Naive thymus-derived CD8-positive, alpha-beta T cell (primary cell): Measurements from ENCODE around the gene RGS13. TPM values are rescaled to one million over a fixed set of nuclear protein-coding genes. Genes with fewer than 3 reads are reported as not detected.

ENCODE experiments used
- ATAC-seq, 2 donors: fragments of 150-1000 bp; cut with Tn5 transposase in 1 of 2; sonication (Bioruptor Pico), chemical (Tn5 transposase) in 1 of 2; 1 replicate in 1 of 2; 2 replicates in 1 of 2; pipeline ENCODE4 v1.10.0; 2021; ENCODE audit warnings: mild to moderate bottlenecking in 2 of 2, moderate library complexity in 2 of 2
- POLR2A ChIA-PET: fragments of 350-600 bp; sonication (Branson Sonifier 250); formaldehyde crosslinking; loops from one replicate; lab custom pipeline; 2021; ENCODE audit warnings: antibody characterized with exemption; lab: Charles Lee
- DNase-seq, 10 donors: peaks; one replicate each; pipeline versions ENCODE4 v3.0.0 to v3.0.0-alpha.2; 2020 to 2022
- H3K27ac Mint-ChIP-seq, 10 donors: one replicate each; pipeline ENCODE4 v1.8.0; 2020 to 2022; ENCODE audit warnings: mild to moderate bottlenecking in 10 of 10, mixed read lengths in 10 of 10, moderate library complexity in 4 of 10, inconsistent platforms in 1 of 10
- H3K27me3 Mint-ChIP-seq, 5 donors: one replicate each; pipeline ENCODE4 v1.8.0; 2021 to 2022; ENCODE audit warnings: mixed read lengths in 5 of 5
- H3K36me3 Mint-ChIP-seq, 3 donors: one replicate each; pipeline ENCODE4 v1.8.0; 2020 to 2022; ENCODE audit warnings: mixed read lengths in 3 of 3, mild to moderate bottlenecking in 2 of 3, inconsistent platforms in 1 of 3
- H3K4me1 Mint-ChIP-seq, 4 donors: one replicate each; pipeline ENCODE4 v1.8.0; 2021 to 2022; ENCODE audit warnings: mixed read lengths in 4 of 4
- H3K4me3 Mint-ChIP-seq, 10 donors: one replicate each; pipeline ENCODE4 v1.8.0; 2020 to 2022; ENCODE audit warnings: mild to moderate bottlenecking in 10 of 10, mixed read lengths in 10 of 10, moderate library complexity in 6 of 10, inconsistent platforms in 1 of 10
- H3K9me3 Mint-ChIP-seq, 9 donors: one replicate each; pipeline ENCODE4 v1.8.0; 2020 to 2022; ENCODE audit warnings: mixed read lengths in 9 of 9, mild to moderate bottlenecking in 3 of 9, inconsistent platforms in 1 of 9, moderate library complexity in 1 of 9
- polyA plus RNA-seq, 3 donors: library from polyadenylated mRNA; unstranded; fragments of 300-500 nt; fragmentation: Illumina TruSeq; gene quantifications; one replicate each; pipeline ENCODE4 v1.2.3, GENCODE V29; 2021
- total RNA-seq, 8 experiments: library from RNA in 2 of 8; stranded (reverse) in 2 of 8; gene quantifications; one replicate each; pipeline ENCODE4 v1.2.3 and lab custom pipeline; 2021 to 2026

The RGS13 gene
- total RNA-seq (not detected), polyA plus RNA-seq (not detected), total RNA-seq (lab: John Stamatoyannopoulos, UW) (0 to 0.29 (median 0.03) reads per million in 6 experiments)

GRCh38 chr1:192635939-192636338, at the start of gene RGS13:
RGS13 (plus strand) TSS chr1:192636147; CDS start chr1:192644335, 8,188 bp downstream.
- H3K36me3 Mint-ChIP-seq: no peaks in the 10 kb centered on the region
- DNase-seq: no peak
- ATAC-seq: no peak
- H3K4me1 Mint-ChIP-seq: peaks cover 0 to 6% (median 0%) of the 10 kb centered on the region in 4 donors
- POLR2A ChIA-PET: no interaction called here
- H3K27me3 Mint-ChIP-seq: peaks cover 0 to 14% (median 2%) of the 10 kb centered on the region in 5 donors
- H3K27ac Mint-ChIP-seq: no peak within 1 kb of the TSS
- no peak within 1 kb of the TSS for H3K4me3 Mint-ChIP-seq
- H3K9me3 Mint-ChIP-seq: no peaks in the 10 kb centered on the region

- peaks cover 0 to 11% (median 6%) of the 10 kb centered on the region in 5 donors for H3K27me3 Mint-ChIP-seq
- no peak for DNase-seq
- H3K4me3 Mint-ChIP-seq: no peak overlapping the region
- no peaks in the 10 kb centered on the region for H3K36me3 Mint-ChIP-seq
- no peaks in the 10 kb centered on the region for H3K4me1 Mint-ChIP-seq
- no peak for ATAC-seq
- H3K27ac Mint-ChIP-seq: no peak overlapping the region
- POLR2A ChIA-PET: no interaction called here
- H3K9me3 Mint-ChIP-seq: no peaks in the 10 kb centered on the region
Observed at GRCh38 chr1:192587386-192588266, 48.3 kb upstream of the RGS13 start.

DNA sequence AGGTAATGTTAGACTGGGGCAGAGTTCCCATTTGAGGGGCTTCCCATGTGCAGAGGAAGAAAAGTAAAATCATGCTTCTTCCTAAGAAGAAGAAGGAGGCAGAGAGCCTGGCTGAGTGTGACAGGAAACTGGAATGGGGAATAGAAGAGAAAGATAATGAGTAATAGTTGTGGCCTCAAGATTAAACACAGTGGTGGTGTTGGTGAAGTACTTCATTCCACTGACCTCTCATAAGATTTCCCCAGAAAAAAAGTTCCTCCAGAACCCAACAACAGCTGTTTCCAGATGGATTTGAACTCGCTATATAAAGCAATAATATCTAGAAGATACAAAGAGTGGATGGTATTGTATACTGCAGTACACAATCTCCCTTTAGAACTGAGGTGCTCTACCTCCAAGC, 47.4 kb upstream of the RGS13 start:
- POLR2A ChIA-PET: no interaction called here
- H3K4me1 Mint-ChIP-seq: no peaks in the 10 kb centered on the region
- no peaks in the 10 kb centered on the region for H3K36me3 Mint-ChIP-seq
- H3K27me3 Mint-ChIP-seq: peaks cover 0 to 11% (median 6%) of the 10 kb centered on the region in 5 donors
- H3K4me3 Mint-ChIP-seq: no peak overlapping the region
- no peak for ATAC-seq
- H3K9me3 Mint-ChIP-seq: no peaks in the 10 kb centered on the region
- H3K27ac Mint-ChIP-seq: no peak overlapping the region
- no peak for DNase-seq

DNA sequence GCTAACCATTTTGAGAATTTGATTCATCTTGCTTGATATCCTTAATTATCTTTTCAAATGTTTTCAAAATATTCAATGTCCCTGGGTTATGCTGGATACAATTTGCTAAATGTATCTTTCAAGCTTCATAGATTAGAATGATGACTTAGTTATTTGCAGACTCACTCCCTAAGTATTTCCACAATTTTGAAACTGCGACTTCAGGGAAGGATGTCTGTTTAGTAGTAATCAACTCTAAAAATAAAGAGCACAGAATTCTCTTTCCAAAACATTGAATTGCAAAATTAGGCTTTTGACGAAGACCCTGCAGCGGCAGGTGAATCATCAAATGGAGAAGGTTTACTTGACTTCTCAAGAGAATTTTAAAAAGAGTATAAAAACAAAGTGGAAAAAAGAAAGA, 46.1 kb upstream of the RGS13 start:
- H3K27me3 Mint-ChIP-seq: peaks cover 0 to 20% (median 11%) of the 10 kb centered on the region in 5 donors

GRCh38 chr1:192592517-192592916, 43.4 kb upstream of the RGS13 start:
- ATAC-seq: no peak
- no peak overlapping the region for H3K4me3 Mint-ChIP-seq
- H3K9me3 Mint-ChIP-seq: no peaks in the 10 kb centered on the region
- H3K27me3 Mint-ChIP-seq: peaks cover 0 to 30% (median 12%) of the 10 kb centered on the region in 5 donors
- no peak overlapping the region for H3K27ac Mint-ChIP-seq
- POLR2A ChIA-PET: no interaction called here
- no peaks in the 10 kb centered on the region for H3K36me3 Mint-ChIP-seq
- H3K4me1 Mint-ChIP-seq: no peaks in the 10 kb centered on the region
- DNase-seq: no peak

More for the DNA sequence above, 46.1 kb upstream of the RGS13 start:
- Mint-ChIP-seq H3K4me1 (no peaks in the 10 kb centered on the region), H3K27ac (no peak overlapping the region), H3K9me3 (no peaks in the 10 kb centered on the region), H3K4me3 (no peak overlapping the region), H3K36me3 (no peaks in the 10 kb centered on the region)
- POLR2A ChIA-PET: no interaction called here
- no peak for ATAC-seq
- no peak for DNase-seq

GRCh38 chr1:192592981-192593708, 42.8 kb upstream of the RGS13 start:
- Mint-ChIP-seq H3K9me3 (no peaks in the 10 kb centered on the region), H3K36me3 (no peaks in the 10 kb centered on the region), H3K27ac (no peak overlapping the region), H3K4me3 (no peak overlapping the region), H3K27me3 (peaks cover 0 to 30% (median 12%) of the 10 kb centered on the region in 5 donors), H3K4me1 (no peaks in the 10 kb centered on the region)
- POLR2A ChIA-PET: no interaction called here
- ATAC-seq (no peak), DNase-seq (no peak)

DNA sequence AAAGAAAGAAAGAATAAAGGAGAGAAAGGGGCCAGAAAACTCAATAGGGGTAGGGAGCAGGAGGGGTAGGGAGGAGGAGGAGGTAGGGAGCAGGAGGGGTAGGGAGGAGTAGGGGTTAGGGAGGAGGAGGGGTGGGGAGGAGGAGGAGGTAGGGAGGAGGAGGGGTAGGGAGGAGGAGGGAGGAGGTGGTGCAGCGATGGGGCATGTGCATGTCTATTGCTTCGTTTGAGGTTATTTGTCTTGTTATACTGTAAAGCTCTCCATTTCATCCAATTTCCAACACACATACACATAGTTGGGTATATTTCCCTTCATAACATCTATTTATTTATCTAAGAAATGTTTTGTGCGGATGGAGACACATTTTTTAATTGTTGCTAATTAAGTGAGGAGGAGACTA, 40.6 kb upstream of the RGS13 start:
- Mint-ChIP-seq H3K4me1 (no peaks in the 10 kb centered on the region), H3K4me3 (no peak overlapping the region), H3K9me3 (no peaks in the 10 kb centered on the region), H3K27ac (no peak overlapping the region), H3K27me3 (peaks cover 0 to 24% (median 6%) of the 10 kb centered on the region in 5 donors), H3K36me3 (no peaks in the 10 kb centered on the region)
- POLR2A ChIA-PET: no interaction called here
- no peak for ATAC-seq
- no peak for DNase-seq

- DNase-seq (no peak), ATAC-seq (no peak)
- Mint-ChIP-seq H3K36me3 (no peaks in the 10 kb centered on the region), H3K4me3 (no peak overlapping the region), H3K9me3 (no peaks in the 10 kb centered on the region), H3K4me1 (peaks cover 0 to 16% (median 0%) of the 10 kb centered on the region in 4 donors), H3K27ac (no peak overlapping the region), H3K27me3 (peaks cover 0 to 20% (median 4%) of the 10 kb centered on the region in 5 donors)
- POLR2A ChIA-PET: no interaction called here
Observed at GRCh38 chr1:192598589-192598988, 37.4 kb upstream of the RGS13 start.

- peaks cover 0 to 5% (median 0%) of the 10 kb centered on the region in 5 donors for H3K27me3 Mint-ChIP-seq
- no peak for ATAC-seq
- H3K36me3 Mint-ChIP-seq: no peaks in the 10 kb centered on the region
Observed at GRCh38 chr1:192600275-192600674, 35.7 kb upstream of the RGS13 start.

GRCh38 chr1:192601143-192601542, 34.8 kb upstream of the RGS13 start:
- Mint-ChIP-seq H3K27ac (no peak overlapping the region), H3K27me3 (peaks cover 0 to 2% (median 0%) of the 10 kb centered on the region in 5 donors), H3K4me1 (peaks cover 0 to 23% (median 0%) of the 10 kb centered on the region in 4 donors), H3K9me3 (no peaks in the 10 kb centered on the region), H3K36me3 (no peaks in the 10 kb centered on the region), H3K4me3 (no peak overlapping the region)
- POLR2A ChIA-PET: no interaction called here
- DNase-seq (no peak), ATAC-seq (no peak)

More at GRCh38 chr1:192600275-192600674, 35.7 kb upstream of the RGS13 start:
- H3K4me3 Mint-ChIP-seq: no peak overlapping the region
- H3K27ac Mint-ChIP-seq: no peak overlapping the region
- peaks cover 0 to 20% (median 0%) of the 10 kb centered on the region in 4 donors for H3K4me1 Mint-ChIP-seq
- no peak for DNase-seq
- no peaks in the 10 kb centered on the region for H3K9me3 Mint-ChIP-seq
- POLR2A ChIA-PET: interaction anchor here (0.7 kb wide), 1 partner anchor 71 kb away, joined by 3 read pairs; no protein-coding TSS in a partner anchor

DNA sequence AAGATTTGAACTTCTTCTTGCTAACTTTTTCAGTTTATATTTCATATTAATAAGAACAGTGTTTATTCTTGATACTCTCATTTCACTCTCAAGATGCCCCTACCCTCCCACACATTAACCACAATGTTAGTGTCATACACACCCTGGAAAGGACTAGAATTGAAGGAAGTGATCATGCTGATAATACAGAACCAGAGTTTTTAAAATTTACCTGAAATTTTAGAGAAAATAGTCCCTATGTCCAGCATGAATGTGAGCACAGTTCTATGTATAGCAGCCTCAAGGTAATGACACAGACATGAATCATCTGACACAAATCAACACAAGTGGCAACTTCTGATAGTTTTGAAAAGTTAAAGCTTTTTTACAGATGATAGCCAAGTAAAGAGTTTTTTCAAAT, 34.4 kb upstream of the RGS13 start:
- peaks cover 0 to 2% (median 0%) of the 10 kb centered on the region in 5 donors for H3K27me3 Mint-ChIP-seq
- ATAC-seq (no peak), DNase-seq (no peak)
- H3K36me3 Mint-ChIP-seq: no peaks in the 10 kb centered on the region
- peaks cover 0 to 25% (median 0%) of the 10 kb centered on the region in 4 donors for H3K4me1 Mint-ChIP-seq
- H3K4me3 Mint-ChIP-seq: no peak overlapping the region
- POLR2A ChIA-PET: no interaction called here
- no peaks in the 10 kb centered on the region for H3K9me3 Mint-ChIP-seq
- peak overlapping the region in 1 of 10 donors; percentile 8 for H3K27ac Mint-ChIP-seq

DNA sequence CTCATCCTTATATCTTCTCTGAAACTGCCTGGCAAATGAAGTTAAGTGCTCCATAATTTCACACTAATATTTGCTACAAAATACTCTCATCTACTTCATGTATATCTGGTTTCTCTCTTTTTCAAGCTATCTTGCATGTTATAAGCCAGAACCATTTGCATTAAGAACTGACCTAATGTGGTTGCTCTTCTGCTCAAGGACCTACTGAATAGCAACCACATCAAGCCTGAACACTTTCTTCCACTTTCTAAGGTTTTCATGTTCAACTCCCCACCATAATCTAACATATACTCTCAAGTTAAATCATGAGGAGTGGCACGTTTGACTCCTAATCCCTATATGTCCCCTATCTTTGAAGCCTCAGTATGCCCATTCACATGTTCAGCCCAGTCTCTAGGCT, 33.2 kb upstream of the RGS13 start:
- DNase-seq: no peak
- Mint-ChIP-seq H3K27ac (no peak overlapping the region), H3K4me1 (peaks cover 0 to 25% (median under 1%) of the 10 kb centered on the region in 4 donors), H3K36me3 (no peaks in the 10 kb centered on the region), H3K27me3 (peaks cover 0 to 2% (median 0%) of the 10 kb centered on the region in 5 donors), H3K4me3 (no peak overlapping the region), H3K9me3 (no peaks in the 10 kb centered on the region)
- POLR2A ChIA-PET: no interaction called here
- ATAC-seq: no peak
